GM06990 (cell line): ENCODE results near the gene FSTL4.

Experiments used
- DNase-seq: peaks from one replicate; pipeline ENCODE4 v3.0.0-alpha.2; 2011; ENCODE audit not compliant: insufficient read length; ENCODE audit errors: extremely low read depth
- H3K27me3 ChIP-seq: replicated peaks from 2 replicates; pipeline ENCODE4 v1.6.0; 2011; ENCODE audit warnings: low read length; ENCODE audit not compliant: control insufficient read depth, insufficient read depth
- H3K36me3 ChIP-seq: 2 replicates; pipeline ENCODE4 v1.5.1; 2011; ENCODE audit warnings: low read length; ENCODE audit not compliant: control insufficient read depth, insufficient read depth
- H3K4me3 ChIP-seq: replicated peaks from 2 replicates; pipeline ENCODE4 v1.5.1; 2011; ENCODE audit warnings: low read depth, mild to moderate bottlenecking, control low read depth, low read length
- CTCF ChIP-seq: IDR thresholded peaks from 2 replicates; pipeline ENCODE4 v1.5.1; 2011; ENCODE audit warnings: low read length, control low read depth, mild to moderate bottlenecking, inconsistent platforms; ENCODE audit not compliant: insufficient read depth, poor library complexity, severe bottlenecking

Gene FSTL4

GRCh38 chr5:133639850-133640528 is 27.6 kb upstream of the FSTL4 start:
- H3K27me3 ChIP-seq = peaks cover 1% of the 10 kb centered on the region
- DNase-seq = no peak

GRCh38 chr5:133638436-133638835 is 26.1 kb upstream of the FSTL4 start:
- Histone ChIP-seq H3K36me3 (no peaks in the 10 kb centered on the region), H3K27me3 (peaks cover 1% of the 10 kb centered on the region), H3K4me3 (no peak overlapping the region)
- no peak for DNase-seq
- TF ChIP-seq CTCF = no peak

More at GRCh38 chr5:133639850-133640528, 27.6 kb upstream of the FSTL4 start:
- Histone ChIP-seq H3K36me3 (no peaks in the 10 kb centered on the region), H3K4me3 (no peak overlapping the region)
- no peak for TF ChIP-seq CTCF

- Histone ChIP-seq H3K4me3 (no peak overlapping the region), H3K36me3 (no peaks in the 10 kb centered on the region), H3K27me3 (peaks cover under 1% of the 10 kb centered on the region)
- no peak for DNase-seq
- TF ChIP-seq CTCF = no peak
Measured at GRCh38 chr5:133637206-133637605, 24.9 kb upstream of the FSTL4 start.

GRCh38 chr5:133635051-133635450 is 22.7 kb upstream of the FSTL4 start:
- Histone ChIP-seq H3K36me3 (no peaks in the 10 kb centered on the region), H3K27me3 (no peaks in the 10 kb centered on the region; the same call in 1 of the 2 replicates), H3K4me3 (no peak overlapping the region)
- no peak for DNase-seq
- no peak for TF ChIP-seq CTCF

- H3K4me3 ChIP-seq = no peak overlapping the region
- H3K27me3 ChIP-seq = no peaks in the 10 kb centered on the region
- no peak for TF ChIP-seq CTCF
- no peaks in the 10 kb centered on the region for H3K36me3 ChIP-seq
- DNase-seq = no peak
Measured at GRCh38 chr5:133627180-133627579, 14.8 kb upstream of the FSTL4 start.

- no peaks in the 10 kb centered on the region for H3K27me3 ChIP-seq
- DNase-seq = no peak
- H3K4me3 ChIP-seq = no peak overlapping the region
- no peaks in the 10 kb centered on the region for H3K36me3 ChIP-seq
- no peak for TF ChIP-seq CTCF
Measured at GRCh38 chr5:133624316-133624715, 12.0 kb upstream of the FSTL4 start.
